Prostate gland (tissue), 2 donors: ENCODE measurements around the gene USP6.

Experiments used
- CTCF ChIP-seq, 4 experiments: fragments of 200-600 bp in 2 of 4; fragments of 450-650 bp in 2 of 4; sonication (generic) in 2 of 4; IDR thresholded peaks; 1 replicate in 3 of 4; 2 replicates in 1 of 4; pipeline ENCODE4 v1.5.1; 2016 to 2019; ENCODE audit warnings: antibody characterized with exemption in 4 of 4, mild to moderate bottlenecking in 2 of 4, moderate library complexity in 2 of 4
- POLR2A ChIP-seq: fragments of 450-650 bp; IDR thresholded peaks from one replicate; pipeline ENCODE4 v1.6.1; 2016; ENCODE audit warnings: antibody characterized with exemption, mild to moderate bottlenecking
- POLR2AphosphoS5 ChIP-seq: sonication (generic); formaldehyde crosslinking; IDR thresholded peaks from one replicate; pipeline ENCODE4 v1.6.1; 2017; ENCODE audit warnings: antibody characterized with exemption

- no peak for TF ChIP-seq POLR2A
- TF ChIP-seq CTCF (IDR thresholded peaks at IDR 0.05), result no peak
- no peak for TF ChIP-seq POLR2AphosphoS5
Measured at GRCh38 chr17:5092218-5093010, 23.4 kb upstream of the USP6 start.
